ENCODE measurements around the gene SPATA2L.

SPATA2L gene, protein sequence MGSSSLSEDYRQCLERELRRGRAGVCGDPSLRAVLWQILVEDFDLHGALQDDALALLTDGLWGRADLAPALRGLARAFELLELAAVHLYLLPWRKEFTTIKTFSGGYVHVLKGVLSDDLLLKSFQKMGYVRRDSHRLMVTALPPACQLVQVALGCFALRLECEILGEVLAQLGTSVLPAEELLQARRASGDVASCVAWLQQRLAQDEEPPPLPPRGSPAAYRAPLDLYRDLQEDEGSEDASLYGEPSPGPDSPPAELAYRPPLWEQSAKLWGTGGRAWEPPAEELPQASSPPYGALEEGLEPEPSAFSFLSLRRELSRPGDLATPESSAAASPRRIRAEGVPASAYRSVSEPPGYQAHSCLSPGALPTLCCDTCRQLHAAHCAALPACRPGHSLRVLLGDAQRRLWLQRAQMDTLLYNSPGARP

DNA sequence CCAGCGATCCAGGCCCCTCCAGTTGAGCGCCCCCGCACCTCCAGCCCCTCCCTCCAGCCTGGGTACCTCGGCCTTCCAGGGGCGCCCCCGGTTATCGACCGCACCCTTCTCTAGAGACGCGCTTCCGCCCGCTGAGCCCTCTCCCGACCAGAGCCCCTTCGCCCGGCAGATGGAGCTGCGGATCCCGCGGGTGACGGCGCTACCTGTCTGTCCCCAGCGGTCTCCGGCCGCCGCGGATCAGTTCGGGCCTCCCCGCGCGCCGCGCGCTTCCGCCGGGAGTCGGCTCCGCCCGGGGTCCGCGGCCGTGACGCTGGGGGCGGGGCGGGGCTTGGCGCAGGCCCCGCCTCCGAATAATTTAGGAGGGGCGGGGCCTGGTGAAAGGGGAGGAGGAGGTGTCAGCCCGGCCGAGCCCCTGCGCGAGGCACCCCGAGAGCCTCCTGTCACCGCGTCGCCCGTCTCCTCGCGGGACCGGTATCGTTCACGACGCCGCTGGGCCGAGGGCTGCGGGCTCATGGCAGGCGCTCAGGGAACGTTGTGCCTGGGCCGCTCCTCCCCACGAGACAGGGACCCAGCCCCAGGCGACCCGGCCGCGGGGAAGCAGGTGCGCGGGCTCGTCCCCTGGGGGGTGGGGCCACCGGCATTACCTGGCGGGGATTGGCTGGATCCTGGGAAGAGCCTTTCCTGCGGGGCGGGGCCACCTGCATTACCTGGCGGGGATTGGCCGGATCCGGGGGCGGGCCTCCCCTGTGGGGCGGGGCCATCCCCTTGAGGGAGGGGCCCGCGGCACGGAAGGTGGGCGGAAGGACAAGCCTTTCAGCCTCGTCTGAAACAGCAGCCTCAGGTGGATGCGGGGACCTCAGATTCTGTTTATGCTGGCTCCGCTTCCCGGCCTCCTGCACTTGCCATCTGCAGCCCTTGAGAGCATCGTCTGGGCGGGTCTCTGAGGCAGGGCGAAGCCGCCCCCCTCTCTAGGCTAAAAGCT is at the start of gene SPATA2L:
Gene SPATA2L (minus strand): TSS at position 281 of the 982 bp plus-strand sequence. CDS start 473 bp downstream, outside the sequence.
- DNase-seq (ENCODE audit: low read depth in 2 of 3, low spot score in 2 of 3): peak; percentile 89 to 95 (median 94)

DNA sequence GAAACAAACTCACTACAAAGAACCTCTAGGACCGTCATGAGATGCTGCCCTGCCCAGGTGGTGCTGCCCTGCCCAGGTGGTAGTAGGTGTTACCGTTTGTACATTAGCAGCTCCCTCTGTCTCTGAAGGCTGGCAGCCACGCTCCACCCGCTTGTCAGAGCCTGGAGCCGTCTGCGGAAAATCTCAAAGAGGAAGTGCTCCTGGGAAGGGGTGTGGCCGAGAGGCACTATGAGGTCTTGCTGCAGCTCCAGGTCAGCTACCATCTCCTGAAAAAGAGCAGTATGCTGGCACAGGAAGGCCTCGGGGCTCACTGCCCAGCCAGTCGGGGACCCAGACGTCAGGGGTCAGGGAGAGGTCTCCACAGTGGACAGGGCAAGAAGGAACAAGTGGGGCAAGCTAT is 48.1 kb upstream of the SPATA2L start:
- DNase-seq (ENCODE audit: low read depth in 2 of 3, low spot score in 2 of 3): no peak

DNA sequence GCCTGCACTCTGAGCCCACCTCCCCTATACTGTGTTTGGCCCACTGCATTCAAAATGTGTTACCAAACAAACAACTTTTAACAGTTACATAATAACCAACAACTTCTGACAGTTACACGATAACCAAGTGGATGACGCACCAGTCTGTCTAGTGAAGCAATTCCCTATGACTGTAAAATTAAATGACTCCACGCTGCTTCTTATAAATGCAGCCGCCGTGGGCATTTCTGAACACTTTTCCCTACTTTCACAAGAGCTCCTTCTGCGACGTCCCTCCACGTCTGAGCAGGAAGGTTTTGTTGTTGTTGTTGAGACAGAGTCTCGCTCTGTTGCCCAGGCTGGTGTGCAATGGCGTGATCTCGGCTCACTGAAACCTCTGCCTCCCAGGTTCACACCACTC is 47.4 kb upstream of the SPATA2L start:
- no peak for DNase-seq (ENCODE audit: low read depth in 2 of 3, low spot score in 2 of 3)

DNA sequence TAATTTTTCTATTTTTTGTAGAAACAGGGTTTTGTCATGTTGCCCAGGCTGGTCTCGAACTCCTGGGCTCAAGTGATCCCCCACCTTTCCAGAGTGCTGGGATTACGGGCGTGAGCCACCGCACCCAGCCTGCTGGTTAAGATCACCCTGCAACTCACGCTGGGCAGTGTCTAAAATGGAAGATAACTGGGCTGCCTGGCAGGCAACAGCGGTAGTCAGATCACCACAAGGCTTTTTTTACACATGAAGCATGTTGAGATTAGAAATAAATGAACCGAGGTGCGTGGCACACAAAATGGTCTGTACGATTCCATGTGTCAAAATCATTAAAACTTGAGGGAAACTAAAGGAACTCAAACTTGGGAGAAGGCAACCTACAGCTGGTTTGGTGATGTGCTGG is 46.6 kb upstream of the SPATA2L start:
- no peak for DNase-seq (ENCODE audit: low read depth in 2 of 3, low spot score in 2 of 3)

DNA sequence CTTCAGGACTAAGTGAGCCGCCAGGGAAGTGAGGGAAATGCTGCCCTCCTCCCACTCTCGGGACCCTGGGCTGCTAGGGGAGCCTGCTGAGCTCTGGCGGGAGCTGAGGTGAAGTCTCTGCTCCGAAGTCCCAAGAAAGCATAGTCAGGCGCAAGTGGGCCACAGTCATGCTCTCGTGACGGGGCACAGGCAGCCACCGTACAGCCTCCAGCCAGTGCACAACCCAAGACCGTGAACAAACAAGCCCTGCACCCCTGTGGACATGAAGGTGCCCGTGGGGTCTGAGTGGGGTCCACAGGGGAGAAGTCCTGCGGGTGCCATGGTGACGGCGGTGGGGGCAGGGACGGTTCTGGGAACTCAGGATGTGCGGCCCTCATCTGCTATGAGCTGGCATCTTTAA is 44.5 kb upstream of the SPATA2L start:
- no peak for DNase-seq (ENCODE audit: low read depth in 2 of 3, low spot score in 2 of 3)

DNA sequence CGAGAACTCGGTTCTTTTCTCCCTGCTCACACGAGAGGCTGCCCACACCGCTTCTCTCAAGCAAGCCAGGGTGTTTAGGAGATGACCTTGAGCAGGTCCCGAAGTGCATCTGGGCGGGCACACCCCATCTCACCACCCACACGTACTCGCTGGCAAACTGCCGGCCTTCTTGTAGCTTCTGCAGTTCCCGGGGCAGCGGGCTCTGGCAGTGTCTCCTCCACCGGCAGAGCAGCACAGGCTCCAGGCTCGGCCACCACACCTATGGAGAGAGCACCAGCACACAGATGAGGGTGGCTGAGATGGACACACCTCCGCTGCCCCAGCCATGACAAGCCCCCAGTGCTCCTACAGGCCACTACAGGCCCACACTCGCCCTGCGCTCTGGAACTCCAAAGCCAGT is 43.3 kb upstream of the SPATA2L start:
- DNase-seq (ENCODE audit: low read depth in 2 of 3, low spot score in 2 of 3): no peak

DNA sequence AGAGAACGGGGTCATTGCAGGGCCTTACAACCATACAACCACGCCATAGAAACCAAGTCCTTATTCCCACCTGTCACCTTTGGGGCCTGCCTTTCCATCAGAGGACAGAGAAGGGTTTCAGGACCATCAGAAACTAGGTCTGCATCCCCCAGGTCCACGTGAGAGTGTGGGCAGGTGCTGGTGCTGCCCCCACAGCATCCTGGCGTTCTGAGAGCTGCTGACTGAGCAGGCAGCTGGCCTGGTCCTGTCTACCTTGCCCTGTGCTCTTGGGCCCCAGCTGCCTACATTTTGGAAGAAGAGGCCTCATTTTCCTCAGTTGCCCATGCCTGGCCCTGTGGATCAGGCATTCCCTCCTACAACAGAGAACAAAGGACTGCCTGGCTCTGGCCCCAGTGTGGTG is 41.4 kb upstream of the SPATA2L start:
- DNase-seq (ENCODE audit: low read depth in 2 of 3, low spot score in 2 of 3): no peak

DNA sequence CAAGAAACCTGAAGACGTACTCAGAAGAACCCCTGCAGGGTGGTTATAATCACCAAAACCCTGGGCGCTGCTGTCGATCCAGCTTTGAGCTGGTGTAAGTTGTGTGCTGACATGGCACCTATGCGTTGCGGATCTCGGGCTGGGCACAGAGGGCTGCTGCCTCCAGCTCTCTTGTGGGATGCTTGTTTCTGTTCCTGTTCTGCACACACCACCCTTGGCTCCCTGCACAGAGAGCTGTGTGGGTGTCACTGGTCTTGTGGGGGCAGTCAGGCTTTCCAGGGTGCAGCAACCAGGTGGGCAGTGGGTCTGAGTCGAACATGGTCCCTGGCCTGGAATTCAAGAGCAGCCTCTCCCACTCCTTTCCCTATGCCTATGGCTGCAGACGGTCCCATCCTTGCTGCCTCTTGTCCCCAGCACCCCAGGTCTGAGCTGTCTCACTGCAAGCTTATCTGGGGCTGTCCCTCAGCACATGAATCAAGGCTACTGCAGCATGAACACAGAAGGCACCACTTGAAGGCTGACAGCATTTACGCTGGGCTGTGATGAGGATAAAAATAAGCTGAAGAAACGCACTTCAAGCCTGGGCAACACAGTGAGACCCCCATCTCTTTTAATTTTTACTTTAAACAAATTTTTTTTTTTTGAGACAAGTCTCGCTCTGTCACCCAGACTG is 40.0 kb upstream of the SPATA2L start:
- no peak for DNase-seq (ENCODE audit: low read depth in 2 of 3, low spot score in 2 of 3)

DNA sequence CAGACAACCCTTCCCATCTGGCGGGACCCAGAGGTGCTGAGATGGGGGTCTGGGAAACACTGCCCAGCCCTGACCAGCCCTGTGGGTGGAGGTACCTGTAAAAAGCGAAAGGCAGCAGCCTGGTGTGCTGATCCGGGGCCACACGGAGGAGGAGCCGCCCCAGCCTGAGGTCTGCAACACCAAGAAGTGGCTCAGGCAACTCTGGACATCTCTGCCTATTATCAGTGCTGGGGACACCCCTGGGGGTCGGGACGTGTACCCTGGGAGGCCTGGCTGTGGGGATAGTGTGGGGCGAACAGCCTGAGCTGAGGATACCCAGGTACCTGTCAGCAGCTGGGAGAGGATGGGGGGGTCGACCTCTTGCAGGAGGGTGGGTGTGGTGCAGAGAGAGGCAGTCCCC is 37.9 kb upstream of the SPATA2L start:
- no peak for DNase-seq (ENCODE audit: low read depth in 2 of 3, low spot score in 2 of 3)

DNA sequence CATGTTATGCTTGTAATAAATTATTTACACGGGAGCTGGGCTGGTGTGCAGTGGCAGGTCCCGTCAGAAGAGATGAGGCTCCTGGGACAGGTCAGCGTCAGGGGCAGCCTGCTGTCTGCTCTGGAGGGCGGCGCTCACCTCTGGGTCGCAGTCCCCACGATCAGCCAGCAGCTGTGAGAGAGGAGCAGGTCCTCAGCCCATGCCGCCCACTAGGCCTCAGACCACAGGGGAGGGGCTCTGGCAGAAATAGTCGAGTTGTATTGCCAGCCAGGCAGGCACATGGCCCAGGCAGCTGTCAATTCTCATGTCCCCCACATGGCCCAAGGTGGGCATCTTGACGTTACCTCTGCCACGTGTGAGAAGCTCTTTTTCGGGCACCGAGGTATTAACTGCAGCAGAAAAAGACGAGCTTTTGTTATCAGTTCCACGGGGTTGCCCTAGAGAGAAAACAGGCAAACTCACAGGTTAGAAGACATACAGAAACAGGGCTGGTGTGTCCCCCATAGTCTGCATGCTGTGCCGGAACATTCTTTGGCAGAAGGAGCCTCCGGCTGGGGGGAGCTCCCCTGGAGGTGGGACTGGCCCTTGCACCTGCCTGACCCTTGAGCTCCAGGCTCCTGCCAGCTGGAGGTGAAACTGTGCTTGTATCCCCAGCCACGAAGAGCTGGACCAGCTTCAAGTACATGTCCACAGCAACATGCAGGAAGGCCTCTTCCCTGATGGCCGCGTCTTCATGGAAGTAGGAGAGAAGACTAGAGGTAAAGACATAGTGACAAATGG is 37.2 kb upstream of the SPATA2L start:
- DNase-seq (ENCODE audit: low read depth in 2 of 3, low spot score in 2 of 3): no peak

DNA sequence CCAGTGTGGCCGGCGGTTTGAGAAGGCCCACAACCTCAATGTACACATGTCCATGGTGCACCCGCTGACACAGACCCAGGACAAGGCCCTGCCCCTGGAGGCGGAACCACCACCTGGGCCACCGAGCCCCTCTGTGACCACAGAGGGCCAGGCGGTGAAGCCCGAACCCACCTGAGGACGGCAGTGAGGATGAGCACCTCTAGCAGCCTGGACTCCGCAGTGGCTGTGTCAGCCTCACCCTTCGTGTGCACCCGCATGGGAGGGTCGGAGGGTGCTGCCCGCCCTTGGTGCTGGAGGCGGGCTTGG is 36.5 kb upstream of the SPATA2L start:
- DNase-seq (ENCODE audit: low read depth in 2 of 3, low spot score in 2 of 3): no peak

DNA sequence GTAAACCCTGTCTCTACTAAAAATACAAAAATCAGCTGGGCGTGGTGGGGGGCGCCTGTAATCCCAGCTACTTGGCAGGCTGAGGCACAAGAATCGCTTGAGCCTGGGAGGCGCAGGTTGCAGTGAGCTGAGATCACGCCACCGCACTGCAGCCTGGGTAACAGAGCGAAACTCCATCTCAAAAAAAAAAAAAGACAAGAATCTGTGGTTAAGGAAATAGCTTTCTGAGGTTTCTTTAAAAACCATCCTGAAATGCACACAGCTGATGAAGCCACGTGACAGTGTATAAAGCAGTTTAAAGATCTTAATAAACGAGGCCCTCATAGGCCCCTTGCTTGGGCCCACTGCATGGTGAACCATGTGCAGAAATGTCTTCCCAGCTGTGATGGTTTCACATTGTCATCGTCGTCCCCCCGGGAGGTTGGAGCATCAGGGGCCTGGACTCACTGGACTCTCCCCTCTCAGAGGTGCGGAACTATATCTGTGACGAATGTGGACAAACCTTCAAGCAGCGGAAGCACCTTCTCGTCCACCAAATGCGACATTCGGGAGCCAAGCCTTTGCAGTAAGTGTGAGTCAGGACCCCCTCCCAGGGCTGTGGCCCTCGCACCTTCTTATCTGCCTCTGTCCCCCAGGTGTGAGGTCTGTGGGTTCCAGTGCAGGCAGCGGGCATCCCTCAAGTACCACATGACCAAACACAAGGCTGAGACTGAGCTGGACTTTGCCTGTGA is 36.0 kb upstream of the SPATA2L start:
- DNase-seq (ENCODE audit: low read depth in 2 of 3, low spot score in 2 of 3): no peak

DNA sequence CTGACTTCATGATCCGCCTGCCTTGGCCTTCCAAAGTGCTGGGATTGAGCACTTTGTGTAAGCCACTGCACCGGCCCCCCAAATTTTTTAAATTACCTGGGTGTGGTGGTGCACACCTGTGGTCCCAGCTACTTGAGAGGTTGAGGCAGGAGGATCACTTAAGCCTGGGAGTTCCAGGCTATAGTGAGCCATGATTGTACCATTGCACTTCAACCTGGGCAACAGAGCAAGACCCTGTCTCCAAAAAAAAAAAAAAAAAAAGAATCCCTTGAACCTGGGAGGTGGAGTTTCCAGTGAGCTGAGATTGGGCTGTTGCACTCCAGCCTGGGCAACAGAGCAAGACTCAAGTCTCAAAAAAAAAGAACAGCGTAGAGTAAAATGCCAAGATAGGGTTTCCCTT is 35.0 kb upstream of the SPATA2L start:
- no peak for DNase-seq (ENCODE audit: low read depth in 2 of 3, low spot score in 2 of 3)

DNA sequence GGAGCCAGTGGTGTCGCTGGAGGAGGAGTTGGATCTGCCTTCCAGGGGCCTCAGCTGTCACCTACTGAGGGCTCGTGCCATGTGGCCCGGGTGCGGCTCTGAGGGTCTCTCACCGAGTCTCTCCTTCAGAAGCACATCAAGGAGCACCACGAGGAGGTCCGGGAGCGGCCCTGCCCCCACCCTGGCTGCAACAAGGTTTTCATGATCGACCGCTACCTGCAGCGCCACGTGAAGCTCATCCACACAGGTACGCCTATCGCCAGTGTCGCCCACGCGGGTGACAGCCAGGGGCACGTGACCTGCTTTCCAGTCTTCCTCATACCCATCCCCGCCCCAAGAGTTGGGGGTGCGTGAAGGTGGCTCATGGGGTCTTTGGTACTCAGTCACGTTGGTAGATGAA is 32.3 kb upstream of the SPATA2L start:
- DNase-seq (ENCODE audit: low read depth in 2 of 3, low spot score in 2 of 3): no peak

DNA sequence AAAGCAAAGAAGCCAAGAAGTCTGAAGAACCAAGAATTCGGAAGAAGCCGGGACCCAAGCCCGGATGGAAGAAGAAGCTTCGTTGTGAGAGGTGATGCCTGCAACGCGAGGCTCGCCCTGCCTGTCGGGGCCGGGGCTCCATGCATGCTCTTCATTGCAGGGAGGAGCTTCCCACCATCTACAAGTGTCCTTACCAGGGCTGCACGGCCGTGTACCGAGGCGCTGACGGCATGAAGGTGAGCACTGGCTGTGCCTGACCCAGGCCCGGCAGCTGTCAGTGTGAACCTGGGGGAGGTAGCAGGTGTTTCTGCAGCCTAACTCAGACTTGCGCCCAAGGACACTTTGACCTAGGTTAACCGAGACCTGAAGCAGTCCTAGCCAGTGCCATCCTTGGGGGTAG is 31.8 kb upstream of the SPATA2L start:
- DNase-seq (ENCODE audit: low read depth in 2 of 3, low spot score in 2 of 3): no peak

DNA sequence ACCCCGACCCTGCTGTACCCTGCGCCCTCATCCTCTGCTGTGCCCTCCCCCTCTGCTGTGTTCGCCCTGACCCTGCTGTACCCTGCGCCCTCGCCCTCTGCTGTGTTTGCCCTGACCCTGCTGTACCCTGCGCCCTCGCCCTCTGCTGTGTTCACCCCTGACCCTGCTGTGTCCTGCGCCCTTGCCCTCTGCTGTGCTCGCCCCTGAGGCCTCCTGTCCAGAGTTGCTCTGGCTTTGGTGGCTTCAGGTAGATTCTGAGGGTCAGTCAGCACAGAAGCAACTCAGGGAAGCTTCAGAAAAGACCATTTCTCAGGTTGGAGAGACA is 31.4 kb upstream of the SPATA2L start:
- no peak for DNase-seq (ENCODE audit: low read depth in 2 of 3, low spot score in 2 of 3)

DNA sequence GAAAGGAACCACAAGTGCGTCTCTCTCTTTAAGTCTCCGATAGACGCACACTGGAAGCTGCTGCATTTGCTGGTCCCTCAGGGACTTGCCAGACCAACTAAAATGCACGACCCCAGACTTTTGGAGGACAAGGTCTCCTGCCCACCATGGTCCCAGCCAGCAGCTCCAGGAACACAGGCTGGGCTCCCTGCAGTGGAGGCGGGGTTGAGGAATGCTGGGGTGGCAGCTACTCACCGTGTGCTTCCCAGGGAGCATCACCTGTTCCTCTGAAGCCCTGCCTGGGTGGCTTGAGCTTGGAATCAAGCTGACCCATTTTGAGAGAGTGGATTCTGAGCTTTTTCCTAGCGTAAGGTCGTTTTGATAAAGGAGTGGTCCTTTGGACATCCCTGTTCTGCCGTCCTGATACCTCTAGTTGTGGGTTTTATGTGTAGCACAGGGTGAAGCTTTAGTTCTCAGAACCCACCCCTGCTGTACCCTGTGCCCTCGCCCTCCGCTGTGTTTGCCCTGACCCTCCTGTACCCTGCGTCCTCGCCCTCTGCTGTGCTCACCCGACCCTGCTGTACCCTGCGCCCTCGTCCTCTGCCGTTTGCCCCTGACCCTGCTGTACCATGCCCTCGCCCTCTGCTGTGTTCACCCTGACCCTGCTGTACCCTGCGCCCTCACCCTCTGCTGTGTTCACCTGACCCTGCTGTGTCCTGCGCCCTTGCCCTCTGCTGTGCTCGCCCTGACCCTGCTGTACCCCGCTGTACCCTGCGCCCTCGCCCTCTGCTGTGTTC is 30.8 kb upstream of the SPATA2L start:
- DNase-seq (ENCODE audit: low read depth in 2 of 3, low spot score in 2 of 3): no peak

DNA sequence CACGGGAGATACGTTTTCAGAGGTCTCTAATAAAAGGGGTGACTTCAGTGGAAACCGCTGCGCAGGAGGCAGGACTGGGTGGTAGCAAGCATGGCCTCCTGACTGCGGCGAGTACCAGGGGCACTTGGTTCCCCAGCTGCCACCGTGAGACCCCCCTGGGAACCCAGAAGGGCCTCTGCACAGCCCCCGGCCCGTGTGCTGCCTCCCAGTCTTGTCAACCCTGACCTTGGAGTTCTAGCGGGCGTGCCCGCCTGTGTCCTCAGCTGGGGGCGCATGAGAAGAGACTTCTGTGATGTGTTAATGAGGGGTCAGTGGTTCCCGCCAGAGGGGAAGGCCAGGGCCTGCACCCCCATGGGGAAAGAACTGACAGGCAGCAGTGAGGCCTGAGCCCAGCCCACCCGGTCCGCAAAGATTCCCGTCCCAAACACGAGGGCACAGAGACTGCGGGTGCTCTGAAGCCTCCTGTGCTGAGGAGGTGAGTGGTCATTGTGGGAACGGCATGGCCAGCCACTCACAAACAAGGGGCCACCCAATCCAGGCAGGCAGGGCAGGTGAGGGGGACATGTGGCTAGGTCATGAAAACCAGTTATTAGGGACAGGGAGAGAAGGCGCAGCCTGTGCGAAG is 29.2 kb upstream of the SPATA2L start:
- DNase-seq (ENCODE audit: low read depth in 2 of 3, low spot score in 2 of 3): no peak
